DOHH2 (cell line): ENCODE measurements around the gene EFNA5.

Experiments used
- H3F3A ChIP-seq: fragments of 200-600 bp; sonication (generic), shearing (Covaris generic); 2 replicates; pipeline ENCODE4 v1.6.0; 2016; ENCODE audit warnings: antibody characterized with exemption, mild to moderate bottlenecking; ENCODE audit not compliant: control insufficient read depth, insufficient read depth
- H3K27ac ChIP-seq: fragments of 200-600 bp; sonication (generic); 2 replicates; pipeline ENCODE4 v1.5.1; 2014; ENCODE audit warnings: low read depth, mild to moderate bottlenecking, low read length, moderate library complexity
- H3K27me3 ChIP-seq: fragments of 200-600 bp; sonication (generic); 2 replicates; pipeline ENCODE4 v1.6.1; 2014; ENCODE audit warnings: mild to moderate bottlenecking, low read length, mixed read lengths; ENCODE audit not compliant: control insufficient read depth
- H3K36me3 ChIP-seq: fragments of 200-600 bp; sonication (generic); 2 replicates; pipeline ENCODE4 v1.6.1; 2014; ENCODE audit warnings: mild to moderate bottlenecking, low read length, moderate library complexity, mixed read lengths; ENCODE audit not compliant: control insufficient read depth
- H3K4me1 ChIP-seq: fragments of 200-600 bp; sonication (generic); 2 replicates; pipeline ENCODE4 v1.6.1; 2014; ENCODE audit warnings: mild to moderate bottlenecking, low read length, mixed read lengths; ENCODE audit not compliant: control insufficient read depth
- H3K4me2 ChIP-seq: fragments of 200-600 bp; sonication (generic); 2 replicates; pipeline ENCODE4 v1.6.0; 2014; ENCODE audit warnings: mild to moderate bottlenecking, low read length, moderate library complexity
- H3K4me3 ChIP-seq: fragments of 200-600 bp; sonication (generic); 2 replicates; pipeline ENCODE4 v1.5.1; 2014; ENCODE audit warnings: mild to moderate bottlenecking, low read length, mixed read lengths
- H3K79me2 ChIP-seq: fragments of 200-600 bp; sonication (generic); 2 replicates; pipeline ENCODE4 v1.6.1; 2014; ENCODE audit warnings: mild to moderate bottlenecking, low read length, mixed read lengths; ENCODE audit not compliant: control insufficient read depth
- H3K9me2 ChIP-seq: fragments of 200-600 bp; sonication (generic); replicated peaks from 2 replicates; pipeline ENCODE4 v1.6.1; 2014; ENCODE audit warnings: mild to moderate bottlenecking, low read length, mixed read lengths; ENCODE audit not compliant: control insufficient read depth
- H3K9me3 ChIP-seq: fragments of 200-600 bp; sonication (generic); 2 replicates; pipeline ENCODE4 v1.6.1; 2014; ENCODE audit warnings: antibody characterized with exemption, low read length, mixed read lengths; ENCODE audit not compliant: control insufficient read depth, insufficient read depth
- H4K20me1 ChIP-seq: fragments of 200-600 bp; sonication (generic); 2 replicates; pipeline ENCODE4 v1.6.0; 2014; ENCODE audit warnings: low read depth, mild to moderate bottlenecking, antibody characterized with exemption, low read length, moderate library complexity; ENCODE audit not compliant: control insufficient read depth, insufficient read depth
- EZH2phosphoT487 ChIP-seq: fragments of 200-600 bp; sonication (generic); IDR thresholded peaks from 2 replicates; pipeline ENCODE4 v1.6.1; 2017; ENCODE audit warnings: borderline replicate concordance, mild to moderate bottlenecking, antibody characterized with exemption, low read length, moderate library complexity, mixed read lengths
- TF ChIP-seq, protein P1 (sequence below): fragments of 200-600 bp; sonication (generic); IDR thresholded peaks from one replicate; pipeline ENCODE4 v1.5.1; 2014; ENCODE audit warnings: antibody characterized with exemption, mild to moderate bottlenecking, low read depth, low read length; ENCODE audit not compliant: poor library complexity, severe bottlenecking

Gene EFNA5

DNA sequence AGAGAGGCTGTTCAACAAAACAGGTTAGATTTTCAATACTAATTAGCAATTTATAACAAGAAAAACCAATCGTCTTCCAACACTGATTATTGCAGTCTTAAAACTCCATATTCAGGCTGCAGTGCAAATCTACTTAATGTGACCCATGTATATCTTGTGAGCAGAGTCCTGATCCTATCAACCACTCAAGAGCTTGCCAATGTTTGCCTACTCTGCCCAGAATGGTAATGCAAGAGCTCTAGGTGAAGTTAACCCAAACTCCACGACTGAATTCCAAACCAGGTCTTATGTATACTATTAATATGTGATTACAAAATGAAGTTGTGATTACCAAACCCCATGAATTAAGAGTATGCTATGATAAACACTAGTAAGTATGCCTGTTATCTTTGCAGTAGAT, 17.1 kb downstream of the EFNA5 start:
- H3K27me3 ChIP-seq: peaks cover 3% of the 10 kb centered on the region; the same call in 1 of the 2 replicates
- no peaks in the 10 kb centered on the region for H3K9me2 ChIP-seq
- H3K79me2 ChIP-seq: no peaks in the 10 kb centered on the region
- no peaks in the 10 kb centered on the region for H3F3A ChIP-seq
- H4K20me1 ChIP-seq: no peaks in the 10 kb centered on the region
- H3K4me2 ChIP-seq: no peak overlapping the region
- no peaks in the 10 kb centered on the region for H3K9me3 ChIP-seq
- no peaks in the 10 kb centered on the region for H3K4me1 ChIP-seq
- no peaks in the 10 kb centered on the region for H3K36me3 ChIP-seq
- H3K27ac ChIP-seq: no peak overlapping the region
- no peak for TF ChIP-seq EZH2phosphoT487
- TF ChIP-seq, protein P1, sequence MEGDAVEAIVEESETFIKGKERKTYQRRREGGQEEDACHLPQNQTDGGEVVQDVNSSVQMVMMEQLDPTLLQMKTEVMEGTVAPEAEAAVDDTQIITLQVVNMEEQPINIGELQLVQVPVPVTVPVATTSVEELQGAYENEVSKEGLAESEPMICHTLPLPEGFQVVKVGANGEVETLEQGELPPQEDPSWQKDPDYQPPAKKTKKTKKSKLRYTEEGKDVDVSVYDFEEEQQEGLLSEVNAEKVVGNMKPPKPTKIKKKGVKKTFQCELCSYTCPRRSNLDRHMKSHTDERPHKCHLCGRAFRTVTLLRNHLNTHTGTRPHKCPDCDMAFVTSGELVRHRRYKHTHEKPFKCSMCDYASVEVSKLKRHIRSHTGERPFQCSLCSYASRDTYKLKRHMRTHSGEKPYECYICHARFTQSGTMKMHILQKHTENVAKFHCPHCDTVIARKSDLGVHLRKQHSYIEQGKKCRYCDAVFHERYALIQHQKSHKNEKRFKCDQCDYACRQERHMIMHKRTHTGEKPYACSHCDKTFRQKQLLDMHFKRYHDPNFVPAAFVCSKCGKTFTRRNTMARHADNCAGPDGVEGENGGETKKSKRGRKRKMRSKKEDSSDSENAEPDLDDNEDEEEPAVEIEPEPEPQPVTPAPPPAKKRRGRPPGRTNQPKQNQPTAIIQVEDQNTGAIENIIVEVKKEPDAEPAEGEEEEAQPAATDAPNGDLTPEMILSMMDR: no peak
- H3K4me3 ChIP-seq: no peak overlapping the region

DNA sequence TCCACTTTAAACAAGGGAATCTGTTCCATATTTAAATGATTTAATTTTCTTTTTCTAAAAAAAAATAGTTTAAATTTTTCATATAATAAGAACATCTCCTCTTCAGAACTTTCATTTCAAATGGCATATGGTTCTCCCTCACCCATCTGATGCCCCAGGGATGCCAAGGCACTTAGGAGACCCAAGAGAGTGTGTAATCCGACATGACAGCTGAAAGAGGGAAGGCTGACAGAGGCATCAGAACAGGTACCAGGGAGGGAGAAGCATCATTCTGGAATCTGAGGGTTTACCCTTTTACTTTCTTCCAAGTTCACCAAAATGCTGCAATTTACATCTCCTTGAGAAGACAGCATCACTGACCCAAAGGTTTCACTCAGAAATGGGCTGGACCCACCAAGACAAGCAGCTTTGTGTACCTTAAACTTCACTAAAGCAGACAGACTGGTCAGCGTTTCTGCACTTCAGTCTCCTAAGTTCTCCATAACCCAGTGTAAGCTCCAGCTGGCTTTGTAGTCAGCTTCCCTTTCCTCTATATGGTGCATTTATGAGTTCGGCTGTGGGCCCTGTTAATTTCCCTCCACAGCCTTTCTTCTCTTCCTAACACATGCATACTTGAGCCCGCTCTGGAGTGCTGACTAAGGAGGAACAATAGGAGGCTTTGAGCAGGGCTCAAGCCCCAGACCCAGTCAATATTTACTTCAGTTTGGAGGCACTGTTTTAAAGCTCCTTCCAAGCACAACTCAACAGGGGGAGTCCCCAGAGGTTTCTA, 17.7 kb downstream of the EFNA5 start:
- H3K79me2 ChIP-seq: no peaks in the 10 kb centered on the region
- no peak overlapping the region for H3K4me3 ChIP-seq
- H3K27me3 ChIP-seq: peaks cover 3% of the 10 kb centered on the region; the same call in 1 of the 2 replicates
- H3K4me1 ChIP-seq: no peaks in the 10 kb centered on the region
- TF ChIP-seq, protein P1: no peak
- no peak for TF ChIP-seq EZH2phosphoT487
- H3K9me2 ChIP-seq: no peaks in the 10 kb centered on the region
- no peaks in the 10 kb centered on the region for H3F3A ChIP-seq
- H3K36me3 ChIP-seq: no peaks in the 10 kb centered on the region
- H3K4me2 ChIP-seq: no peak overlapping the region
- no peaks in the 10 kb centered on the region for H4K20me1 ChIP-seq
- H3K9me3 ChIP-seq: no peaks in the 10 kb centered on the region
- H3K27ac ChIP-seq: no peak overlapping the region

DNA sequence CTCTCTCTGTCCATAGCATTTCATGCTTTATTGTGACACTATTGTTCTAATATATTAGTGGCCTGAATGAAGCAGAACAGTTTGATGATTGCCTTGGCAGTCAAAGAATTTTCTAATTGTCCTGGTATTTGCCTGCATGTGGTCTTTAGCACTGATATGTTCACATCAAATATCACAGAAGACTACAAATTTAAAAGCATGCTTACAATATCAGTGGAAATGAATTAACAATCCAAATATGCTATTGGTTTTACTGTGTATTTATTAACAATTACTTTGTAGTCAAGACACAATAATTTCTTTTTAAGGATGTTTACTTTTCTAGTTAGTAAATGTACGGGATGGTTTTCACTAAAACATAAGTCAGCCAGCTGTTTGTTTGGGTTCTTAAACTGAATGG, 18.3 kb downstream of the EFNA5 start:
- Histone ChIP-seq H3K27me3 (peaks cover 3% of the 10 kb centered on the region; the same call in 1 of the 2 replicates), H3K79me2 (no peaks in the 10 kb centered on the region), H3K4me1 (no peaks in the 10 kb centered on the region), H3K9me2 (no peaks in the 10 kb centered on the region), H3K9me3 (no peaks in the 10 kb centered on the region), H3K4me2 (no peak overlapping the region), H3K36me3 (no peaks in the 10 kb centered on the region), H3K27ac (no peak overlapping the region), H4K20me1 (no peaks in the 10 kb centered on the region), H3F3A (no peaks in the 10 kb centered on the region), H3K4me3 (no peak overlapping the region)
- TF ChIP-seq, protein P1: no peak
- TF ChIP-seq EZH2phosphoT487: no peak
